ENCODE data around the gene TAB2. TPM values are rescaled to one million over a fixed set of nuclear protein-coding genes. Genes with fewer than 3 reads are reported as not detected.
A peak's percentile ranks its signal among the peaks of the same experiment; 100 is the strongest.
"Not testable (repeated sequence)": the region's sequence is repeated elsewhere in the genome, so short reads cannot be mapped to it uniquely, and the experiment has no call there.

Gene TAB2
- total and polyA plus RNA-seq, 9 of the 15 experiments (the other 6 are each of a cell fraction or from before 2014, with no cell fraction given), result 9.1 to 38.3 (median 18.6) TPM

DNA sequence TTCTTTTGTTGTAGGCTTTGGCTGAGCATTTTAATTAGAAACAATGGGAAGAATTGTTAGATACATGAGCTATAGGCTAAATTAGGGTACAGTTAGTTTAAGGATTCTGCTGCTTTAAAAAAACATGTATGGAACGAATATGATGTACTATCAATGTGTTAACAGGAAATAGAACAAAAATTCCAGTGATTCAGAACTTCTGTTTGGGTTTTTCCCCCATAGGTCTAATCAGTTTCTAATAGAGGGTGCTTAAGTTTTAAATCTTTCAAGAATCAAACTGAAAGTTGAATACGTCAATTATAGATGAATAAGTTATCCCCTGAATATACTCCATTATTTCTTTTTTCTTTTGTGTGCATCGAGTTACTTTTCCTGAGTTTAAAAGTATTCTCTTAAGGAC is 1.9 kb downstream of the TAB2 start:
- H3K79me2 ChIP-seq (ENCODE audit: control insufficient read depth, insufficient read depth, low read length), result peaks cover 72% of the 10 kb centered on the region
- H4K20me1 ChIP-seq (replicated peaks; ENCODE audit: control insufficient read depth, insufficient read depth, low read length), result peaks cover 10% of the 10 kb centered on the region
- H3K9ac ChIP-seq (ENCODE audit: insufficient read depth in 1 of 2, low read depth in 2 of 2, low read length in 2 of 2), result peak overlapping the region in 1 of 2 experiments; percentile 67; a peak in 2 of 4 replicates
- POLR2A ChIA-PET, result interaction anchor here (1.2 to 1.6 kb wide), 3 partner anchors 13 to 24 kb away, joined by 3 to 5 read pairs (median 3); no protein-coding TSS in a partner anchor
- H3K27me3 ChIP-seq (ENCODE audit: control insufficient read depth in 2 of 2, insufficient read depth in 2 of 2, low read length in 2 of 2), result no peaks in the 10 kb centered on the region
- FAIRE-seq, result no peak
- no peaks in the 10 kb centered on the region for H3K9me1 ChIP-seq (ENCODE audit: control insufficient read depth, insufficient read depth, low read length)
- peak overlapping the region; percentile 88 for H3K4me2 ChIP-seq (ENCODE audit: insufficient read depth, low read length)
- TF ChIP-seq ZNF583 (CRISPR knock-in tag; IDR thresholded peaks at IDR 0.05) (no peak), NCOA2 (IDR thresholded peaks at IDR 0.05; ENCODE audit: partially characterized antibody in 2 of 2) (no peak)
- TF ChIP-seq, protein P1, sequence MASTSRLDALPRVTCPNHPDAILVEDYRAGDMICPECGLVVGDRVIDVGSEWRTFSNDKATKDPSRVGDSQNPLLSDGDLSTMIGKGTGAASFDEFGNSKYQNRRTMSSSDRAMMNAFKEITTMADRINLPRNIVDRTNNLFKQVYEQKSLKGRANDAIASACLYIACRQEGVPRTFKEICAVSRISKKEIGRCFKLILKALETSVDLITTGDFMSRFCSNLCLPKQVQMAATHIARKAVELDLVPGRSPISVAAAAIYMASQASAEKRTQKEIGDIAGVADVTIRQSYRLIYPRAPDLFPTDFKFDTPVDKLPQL (IDR thresholded peaks at IDR 0.05; ENCODE audit: extremely low read depth, insufficient read length), result no peak
- peaks cover 2 to 9% of the 10 kb centered on the region in 2 experiments; a peak in 3 of 5 replicates for H3K4me1 ChIP-seq (replicated peaks in 1 of 2; ENCODE audit: control insufficient read depth in 2 of 2, insufficient read depth in 2 of 2, low read length in 2 of 2)
- H3K36me3 ChIP-seq (ENCODE audit: control insufficient read depth, insufficient read depth, low read length), result no peaks in the 10 kb centered on the region
- CTCF ChIA-PET (ENCODE audit: low intra/inter-chr PET ratio), result no interaction called here
- DNase-seq (ENCODE audit: extremely low read depth in 1 of 4, low spot score in 3 of 4), result no peak
- no peak for ATAC-seq
- no peaks in the 10 kb centered on the region for H3K9me3 ChIP-seq (replicated peaks; ENCODE audit: control insufficient read depth, insufficient read depth, low read depth, low read length)
- peak overlapping the region; percentile 89 for H3K4me3 ChIP-seq
- H3K27ac ChIP-seq (ENCODE audit: extremely low read depth, low read depth, low read length), result no peak overlapping the region
- in situ Hi-C loops (cut with MboI), result no loop called here
- TSS peak; percentile 36 for BruUV-seq (replicated peaks)
- no peak overlapping the region for H2AFZ ChIP-seq (ENCODE audit: low read depth, low read length)
- 31% methylated on average over 3 of the region's 3 CpGs for WGBS (ENCODE audit: insufficient coverage, low coverage, missing lambda C conversion rate)
- intact Hi-C loops (cut with micrococcal nuclease), result loop anchor here (5.0 kb wide), 3 partner anchors 88 to 177 kb away; no protein-coding TSS in a partner anchor

DNA sequence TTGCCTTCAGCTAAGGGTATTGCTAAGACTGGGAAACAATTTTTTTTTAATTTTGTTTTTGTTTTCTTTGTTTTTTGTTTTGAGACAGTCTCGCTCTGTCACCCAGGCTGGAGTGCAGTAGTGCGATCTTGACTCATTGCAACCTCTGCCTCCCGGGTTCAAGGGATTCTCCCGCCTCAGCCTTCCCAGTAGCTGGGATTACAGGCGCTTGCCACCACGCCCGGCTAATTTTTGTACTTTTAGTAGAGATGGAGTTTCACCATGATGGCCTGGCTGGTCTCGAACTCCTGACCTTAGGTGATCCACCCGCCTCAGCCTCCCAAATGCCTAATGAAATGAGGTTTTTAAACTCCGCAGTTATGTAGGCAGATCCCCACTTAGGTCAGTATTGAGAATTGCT is 2.5 kb downstream of the TAB2 start:
- H2AFZ ChIP-seq (ENCODE audit: low read depth, low read length); ATAC-seq; H3K4me1 ChIP-seq (replicated peaks in 1 of 2; ENCODE audit: control insufficient read depth in 2 of 2, insufficient read depth in 2 of 2, low read length in 2 of 2); FAIRE-seq; H3K9me3 ChIP-seq (replicated peaks; ENCODE audit: control insufficient read depth, insufficient read depth, low read depth, low read length); H3K4me2 ChIP-seq (ENCODE audit: insufficient read depth, low read length); H3K27me3 ChIP-seq (ENCODE audit: control insufficient read depth in 2 of 2, insufficient read depth in 2 of 2, low read length in 2 of 2); in situ Hi-C loops (cut with MboI); H3K9me1 ChIP-seq (ENCODE audit: control insufficient read depth, insufficient read depth, low read length); H3K36me3 ChIP-seq (ENCODE audit: control insufficient read depth, insufficient read depth, low read length); CTCF ChIA-PET (ENCODE audit: low intra/inter-chr PET ratio); H3K4me3 ChIP-seq; BruUV-seq (replicated peaks); DNase-seq (ENCODE audit: extremely low read depth in 1 of 4, low spot score in 3 of 4); H3K27ac ChIP-seq (ENCODE audit: extremely low read depth, low read depth, low read length): not testable (repeated sequence)
- Histone ChIP-seq H3K79me2 (ENCODE audit: control insufficient read depth, insufficient read depth, low read length) (peaks cover 78% of the 10 kb centered on the region), H3K9ac (ENCODE audit: insufficient read depth in 1 of 2, low read depth in 2 of 2, low read length in 2 of 2) (0 out of 4 replicates have a peak overlapping the region, but pooled peaks of 1 of the 2 experiments have one; percentile 67), H4K20me1 (replicated peaks; ENCODE audit: control insufficient read depth, insufficient read depth, low read length) (peaks cover 10% of the 10 kb centered on the region)
- POLR2A ChIA-PET, result interaction anchor here (1.2 kb wide), 1 partner anchor 12 kb away, joined by 3 read pairs; no protein-coding TSS in a partner anchor
- TF ChIP-seq NBN (IDR thresholded peaks at IDR 0.05; ENCODE audit: low read depth) (0 out of 2 replicates have a peak, but pooled peaks have one; percentile 17), RBFOX2 (IDR thresholded peaks at IDR 0.05; ENCODE audit: low read depth, low read length) (0 out of 2 replicates have a peak, but pooled peaks have one; percentile 11)
- intact Hi-C loops (cut with micrococcal nuclease), result loop anchor here (5.0 kb wide), 1 partner anchor 37 kb away; no protein-coding TSS in a partner anchor
- WGBS (ENCODE audit: insufficient coverage, low coverage, missing lambda C conversion rate), result 53% methylated on average over 10 of the region's 10 CpGs
